Kidney (tissue), 14 donors: ENCODE data around the gene ZNF726. TPM values are rescaled to one million over a fixed set of nuclear protein-coding genes. Genes with fewer than 3 reads are reported as not detected.
"Not testable (repeated sequence)": the region's sequence is repeated elsewhere in the genome, so short reads cannot be mapped to it uniquely, and the experiment has no call there.

Source experiments
- DNase-seq, 5 donors: peaks; one replicate each; pipeline ENCODE4 v3.0.0-alpha.2; 2013 to 2020
- FAIRE-seq: peaks from 2 replicates; lab custom pipeline; 2012; peaks lifted over from hg19 to GRCh38; lab: Jason Lieb, UNC
- H3K27ac ChIP-seq, 2 donors: one replicate each; pipeline ENCODE4 v1.7.0; 2013; ENCODE audit warnings: low read depth in 2 of 2, low read length in 2 of 2, inconsistent platforms in 1 of 2
- H3K27me3 ChIP-seq: one replicate; pipeline ENCODE4 v1.7.1; 2013; ENCODE audit warnings: low read length, inconsistent platforms; ENCODE audit not compliant: control insufficient read depth, insufficient read depth
- H3K36me3 ChIP-seq, 3 donors: one replicate each; pipeline versions ENCODE4 v1.7.0 to v1.7.1; 2013; ENCODE audit warnings: low read length in 3 of 3, control low read depth in 1 of 3, inconsistent platforms in 1 of 3; ENCODE audit not compliant: insufficient read depth in 3 of 3, control insufficient read depth in 2 of 3
- H3K4me1 ChIP-seq, 3 donors: one replicate each; pipeline versions ENCODE4 v1.7.0 to v1.7.1; 2013; ENCODE audit warnings: low read length in 3 of 3, inconsistent platforms in 1 of 3, low read depth in 1 of 3; ENCODE audit not compliant: control insufficient read depth in 2 of 3, insufficient read depth in 2 of 3
- H3K4me3 ChIP-seq, 3 donors: one replicate each; pipeline versions ENCODE4 v1.7.0 to v1.8.1; 2013; ENCODE audit warnings: low read length in 3 of 3, control low read depth in 1 of 3, inconsistent platforms in 1 of 3
- H3K9ac ChIP-seq, 3 donors: one replicate each; pipeline versions ENCODE4 v1.7.0 to v1.7.1; 2013; ENCODE audit warnings: low read length in 3 of 3, control low read depth in 1 of 3, inconsistent platforms in 1 of 3
- H3K9me3 ChIP-seq, 3 donors: one replicate each; pipeline versions ENCODE4 v1.7.0 to v1.7.1; 2013; ENCODE audit warnings: low read length in 3 of 3, control low read depth in 1 of 3, inconsistent platforms in 1 of 3; ENCODE audit not compliant: control insufficient read depth in 2 of 3, insufficient read depth in 1 of 3
- CTCF ChIP-seq: IDR thresholded peaks from 3 replicates; pipeline ENCODE4 v1.5.1; 2012; ENCODE audit warnings: mild to moderate bottlenecking, moderate library complexity, borderline replicate concordance; ENCODE audit not compliant: insufficient read depth; ENCODE audit errors: extremely low read depth
- intact Hi-C: fragments of 100-400 bp; cut with DNase I; formaldehyde crosslinking; loops from one replicate; pipeline ENCODE4 v1.11.1; 2022
- polyA plus RNA-seq: library from polyadenylated mRNA; stranded (reverse); fragments of 350-450 nt; fragmentation: Illumina TruSeq; extraction: RNeasy Lipid Tissue Mini Kit (QIAGEN cat#74804); gene quantifications from one replicate; pipeline ENCODE4 v1.2.3, GENCODE V29; 2014; ENCODE audit warnings: low read depth, low replicate concordance; ENCODE audit not compliant: insufficient read depth
- total RNA-seq: library from RNA; stranded (reverse); fragmentation: NEBNext Ultra II Directional; extraction: Animal tissue kit (Norgen Biotek cat#: 25700); gene quantifications from one replicate; pipeline ENCODE4 v1.2.1, GENCODE V29; 2021
- donor health status: control.
- donor health status: control.
- donor health status: control.
- donor health status: control.
- donor health status: control.
- donor health status: DM: yes; HTN: yes; CAD: no.
- donor health status: Normal renal cell carcinoma (clear cell type).

ZNF726 gene
- total and polyA plus RNA-seq, 2 donors from 2014 or later: 2.7 to 6.4 TPM

- Histone ChIP-seq H3K36me3 (no peaks in the 10 kb centered on the region), H3K4me3 (peak overlapping the region in 1 of 3 donors; percentile 15), H3K9ac (peak overlapping the region in 1 of 3 donors; percentile 48), H3K27ac (peak overlapping the region; percentile 40 to 44), H3K9me3 (no peaks in the 10 kb centered on the region), H3K27me3 (no peaks in the 10 kb centered on the region), H3K4me1 (no peaks in the 10 kb centered on the region)
- no peak for TF ChIP-seq CTCF
- no peak for FAIRE-seq
- DNase-seq: peak in 4 of 5 donors; percentile 71 to 90 (median 82)
- intact Hi-C loops: no loop called here
These were observed 3.2 kb downstream of the ZNF726 start for GRCh38 chr19:23917856-23918255.

GRCh38 chr19:23925285-23925684 lies 10.6 kb downstream of the ZNF726 start:
- no peak for TF ChIP-seq CTCF
- intact Hi-C loops: no loop called here
- Histone ChIP-seq H3K9me3 (no peaks in the 10 kb centered on the region), H3K27ac (no peak overlapping the region), H3K36me3 (no peaks in the 10 kb centered on the region), H3K27me3 (no peaks in the 10 kb centered on the region), H3K4me1 (no peaks in the 10 kb centered on the region), H3K4me3 (no peak overlapping the region), H3K9ac (no peak overlapping the region)
- FAIRE-seq (no peak), DNase-seq (no peak)

GRCh38 chr19:23932878-23933277 lies 18.2 kb downstream of the ZNF726 start:
- no peak overlapping the region for H3K9ac ChIP-seq
- no peaks in the 10 kb centered on the region for H3K36me3 ChIP-seq
- no peaks in the 10 kb centered on the region for H3K4me1 ChIP-seq
- no peak for FAIRE-seq
- intact Hi-C loops: no loop called here
- no peaks in the 10 kb centered on the region for H3K27me3 ChIP-seq
- H3K4me3 ChIP-seq: no peak overlapping the region
- no peak for TF ChIP-seq CTCF
- no peak overlapping the region for H3K27ac ChIP-seq
- peaks cover 0 to 22% (median 7%) of the 10 kb centered on the region in 3 donors for H3K9me3 ChIP-seq
- DNase-seq: no peak

GRCh38 chr19:23937031-23937430 lies 22.3 kb downstream of the ZNF726 start:
- peaks cover 0 to 22% (median 4%) of the 10 kb centered on the region in 3 donors for H3K9me3 ChIP-seq
- H3K27ac ChIP-seq, H3K4me1 ChIP-seq, FAIRE-seq, H3K4me3 ChIP-seq, H3K9ac ChIP-seq, intact Hi-C loops, H3K36me3 ChIP-seq, H3K27me3 ChIP-seq, DNase-seq: not testable (repeated sequence)
